ENCODE measurements around the gene TNRC6B.

DNA sequence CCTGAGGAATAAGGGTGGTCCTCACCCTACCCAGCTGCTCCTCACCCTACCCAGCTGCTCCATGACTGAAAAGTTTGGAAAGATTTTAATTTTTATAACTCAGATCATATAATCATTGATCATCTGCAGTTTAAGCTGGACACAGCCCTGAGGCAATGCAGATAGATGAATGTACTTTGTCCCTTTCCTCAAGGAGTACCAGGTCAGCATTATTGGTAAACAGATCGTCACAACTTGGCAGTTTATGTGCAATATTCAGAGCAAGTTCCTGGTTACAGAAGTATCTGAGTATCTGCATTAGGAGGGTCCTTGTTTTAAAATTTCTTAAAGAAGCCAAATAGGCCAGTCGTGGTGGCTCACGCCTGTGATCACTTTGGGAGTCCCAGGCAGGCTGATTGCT, 3.6 kb downstream of the TNRC6B start:
- TF ChIP-seq, protein P1, sequence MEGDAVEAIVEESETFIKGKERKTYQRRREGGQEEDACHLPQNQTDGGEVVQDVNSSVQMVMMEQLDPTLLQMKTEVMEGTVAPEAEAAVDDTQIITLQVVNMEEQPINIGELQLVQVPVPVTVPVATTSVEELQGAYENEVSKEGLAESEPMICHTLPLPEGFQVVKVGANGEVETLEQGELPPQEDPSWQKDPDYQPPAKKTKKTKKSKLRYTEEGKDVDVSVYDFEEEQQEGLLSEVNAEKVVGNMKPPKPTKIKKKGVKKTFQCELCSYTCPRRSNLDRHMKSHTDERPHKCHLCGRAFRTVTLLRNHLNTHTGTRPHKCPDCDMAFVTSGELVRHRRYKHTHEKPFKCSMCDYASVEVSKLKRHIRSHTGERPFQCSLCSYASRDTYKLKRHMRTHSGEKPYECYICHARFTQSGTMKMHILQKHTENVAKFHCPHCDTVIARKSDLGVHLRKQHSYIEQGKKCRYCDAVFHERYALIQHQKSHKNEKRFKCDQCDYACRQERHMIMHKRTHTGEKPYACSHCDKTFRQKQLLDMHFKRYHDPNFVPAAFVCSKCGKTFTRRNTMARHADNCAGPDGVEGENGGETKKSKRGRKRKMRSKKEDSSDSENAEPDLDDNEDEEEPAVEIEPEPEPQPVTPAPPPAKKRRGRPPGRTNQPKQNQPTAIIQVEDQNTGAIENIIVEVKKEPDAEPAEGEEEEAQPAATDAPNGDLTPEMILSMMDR (conservative IDR thresholded peaks at IDR 0.05 in 1 of 2, IDR thresholded peaks at IDR 0.05 in 1 of 2; ENCODE audit: extremely low read depth in 1 of 2, insufficient read depth in 1 of 2, low read depth in 1 of 2, low read length in 2 of 2) = no peak
- TF ChIP-seq EZH2 (IDR thresholded peaks at IDR 0.05; ENCODE audit: borderline replicate concordance, low read length) = no peak

Data from mammary epithelial cell (primary cell).